DOHH2 (cell line): ENCODE data around the gene ACTG2.

Experiments
- EZH2phosphoT487 ChIP-seq: fragments of 200-600 bp; sonication (generic); IDR thresholded peaks from 2 replicates; pipeline ENCODE4 v1.6.1; 2017; ENCODE audit warnings: borderline replicate concordance, mild to moderate bottlenecking, antibody characterized with exemption, low read length, moderate library complexity, mixed read lengths
- TF ChIP-seq, protein P1 (sequence below): fragments of 200-600 bp; sonication (generic); IDR thresholded peaks from one replicate; pipeline ENCODE4 v1.5.1; 2014; ENCODE audit warnings: antibody characterized with exemption, mild to moderate bottlenecking, low read depth, low read length; ENCODE audit not compliant: poor library complexity, severe bottlenecking

DNA sequence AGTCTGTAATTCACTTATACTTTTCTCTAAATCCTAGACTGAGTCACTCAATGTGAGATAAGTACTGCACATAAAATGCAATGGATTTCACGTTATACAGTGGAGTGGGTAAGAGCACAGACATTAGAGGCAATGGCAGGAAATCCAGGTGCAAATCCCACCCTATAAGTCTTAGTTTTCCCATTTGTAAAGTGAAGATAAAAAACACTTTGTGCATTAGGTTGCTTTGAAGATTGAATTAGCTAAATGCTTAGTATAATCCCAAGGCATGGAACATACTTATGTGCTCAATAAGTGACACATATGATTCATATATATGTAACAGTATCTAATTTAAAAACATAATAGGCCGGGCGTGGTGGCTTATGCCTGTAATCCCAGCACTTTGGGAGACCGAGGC lies 10.5 kb downstream of the ACTG2 start:
- TF ChIP-seq, protein P1, sequence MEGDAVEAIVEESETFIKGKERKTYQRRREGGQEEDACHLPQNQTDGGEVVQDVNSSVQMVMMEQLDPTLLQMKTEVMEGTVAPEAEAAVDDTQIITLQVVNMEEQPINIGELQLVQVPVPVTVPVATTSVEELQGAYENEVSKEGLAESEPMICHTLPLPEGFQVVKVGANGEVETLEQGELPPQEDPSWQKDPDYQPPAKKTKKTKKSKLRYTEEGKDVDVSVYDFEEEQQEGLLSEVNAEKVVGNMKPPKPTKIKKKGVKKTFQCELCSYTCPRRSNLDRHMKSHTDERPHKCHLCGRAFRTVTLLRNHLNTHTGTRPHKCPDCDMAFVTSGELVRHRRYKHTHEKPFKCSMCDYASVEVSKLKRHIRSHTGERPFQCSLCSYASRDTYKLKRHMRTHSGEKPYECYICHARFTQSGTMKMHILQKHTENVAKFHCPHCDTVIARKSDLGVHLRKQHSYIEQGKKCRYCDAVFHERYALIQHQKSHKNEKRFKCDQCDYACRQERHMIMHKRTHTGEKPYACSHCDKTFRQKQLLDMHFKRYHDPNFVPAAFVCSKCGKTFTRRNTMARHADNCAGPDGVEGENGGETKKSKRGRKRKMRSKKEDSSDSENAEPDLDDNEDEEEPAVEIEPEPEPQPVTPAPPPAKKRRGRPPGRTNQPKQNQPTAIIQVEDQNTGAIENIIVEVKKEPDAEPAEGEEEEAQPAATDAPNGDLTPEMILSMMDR: no peak
- TF ChIP-seq EZH2phosphoT487: no peak
